SU-DHL-6 (cell line): ENCODE data around the gene SGCD.

Experiments
- H2AFZ ChIP-seq: fragments of 200-600 bp; sonication (generic); 2 replicates; pipeline ENCODE4 v1.6.1; 2014; ENCODE audit warnings: low read depth, mild to moderate bottlenecking, moderate library complexity, mixed read lengths, antibody characterized with exemption, low read length; ENCODE audit not compliant: severe bottlenecking
- H3F3A ChIP-seq: fragments of 200-600 bp; shearing (Covaris generic); 2 replicates; pipeline ENCODE4 v1.6.0; 2016; ENCODE audit warnings: antibody characterized with exemption, mild to moderate bottlenecking; ENCODE audit not compliant: insufficient read depth
- H3K27ac ChIP-seq: fragments of 200-600 bp; sonication (generic); 2 replicates; pipeline ENCODE4 v1.5.1; 2016; ENCODE audit warnings: low read depth, mild to moderate bottlenecking, low read length, moderate library complexity, mixed read lengths
- H3K27me3 ChIP-seq: fragments of 200-600 bp; sonication (generic), shearing (Covaris generic); 2 replicates; pipeline ENCODE4 v1.6.0; 2014; ENCODE audit warnings: mild to moderate bottlenecking, low read length
- H3K36me3 ChIP-seq: fragments of 200-600 bp; sonication (generic); 2 replicates; pipeline ENCODE4 v1.6.1; 2014; ENCODE audit warnings: mild to moderate bottlenecking, low read length, mixed read lengths
- H3K4me2 ChIP-seq: fragments of 300-600, 200-600 bp; shearing (Covaris generic), sonication (generic); 2 replicates; pipeline ENCODE4 v1.6.0; 2014; ENCODE audit warnings: low read length, low read depth, mild to moderate bottlenecking; ENCODE audit not compliant: poor library complexity, severe bottlenecking
- H3K4me3 ChIP-seq: fragments of 200-600 bp; sonication (generic); 2 replicates; pipeline ENCODE4 v1.5.1; 2014; ENCODE audit warnings: antibody characterized with exemption, low read length, mild to moderate bottlenecking, mixed read lengths; ENCODE audit not compliant: insufficient read depth, poor library complexity, severe bottlenecking
- H3K79me2 ChIP-seq: fragments of 200-600 bp; sonication (generic); 2 replicates; pipeline ENCODE4 v1.6.1; 2014; ENCODE audit warnings: mild to moderate bottlenecking, low read length, moderate library complexity; ENCODE audit not compliant: insufficient read depth
- H3K9ac ChIP-seq: fragments of 200-600 bp; sonication (generic); 2 replicates; pipeline ENCODE4 v1.7.0; 2014; ENCODE audit warnings: mild to moderate bottlenecking, low read length
- H3K9me2 ChIP-seq: fragments of 200-600 bp; sonication (generic); replicated peaks from 2 replicates; pipeline ENCODE4 v1.6.1; 2014; ENCODE audit warnings: low read length; ENCODE audit not compliant: insufficient read depth
- H3K9me3 ChIP-seq: fragments of 200-600 bp; sonication (generic); 2 replicates; pipeline ENCODE4 v1.6.1; 2014; ENCODE audit warnings: low read length, mixed read lengths; ENCODE audit not compliant: insufficient read depth
- H4K20me1 ChIP-seq: fragments of 200-600 bp; sonication (generic); 2 replicates; pipeline ENCODE4 v1.6.1; 2014; ENCODE audit warnings: low read depth, mild to moderate bottlenecking, antibody characterized with exemption, low read length, moderate library complexity, mixed read lengths
- EZH2phosphoT487 ChIP-seq: fragments of 200-600 bp; sonication (generic), shearing (Covaris generic); conservative IDR thresholded peaks from 2 replicates; pipeline ENCODE4 v1.6.1; 2018; ENCODE audit warnings: mild to moderate bottlenecking, antibody characterized with exemption, low read length, moderate library complexity, mixed read lengths
- TF ChIP-seq, protein P1 (sequence below): fragments of 200-600 bp; sonication (generic); IDR thresholded peaks from one replicate; pipeline ENCODE4 v1.5.1; 2017; ENCODE audit warnings: antibody characterized with exemption, mild to moderate bottlenecking, low read length, moderate library complexity; ENCODE audit not compliant: insufficient read depth, poor library complexity, severe bottlenecking

SGCD gene

DNA sequence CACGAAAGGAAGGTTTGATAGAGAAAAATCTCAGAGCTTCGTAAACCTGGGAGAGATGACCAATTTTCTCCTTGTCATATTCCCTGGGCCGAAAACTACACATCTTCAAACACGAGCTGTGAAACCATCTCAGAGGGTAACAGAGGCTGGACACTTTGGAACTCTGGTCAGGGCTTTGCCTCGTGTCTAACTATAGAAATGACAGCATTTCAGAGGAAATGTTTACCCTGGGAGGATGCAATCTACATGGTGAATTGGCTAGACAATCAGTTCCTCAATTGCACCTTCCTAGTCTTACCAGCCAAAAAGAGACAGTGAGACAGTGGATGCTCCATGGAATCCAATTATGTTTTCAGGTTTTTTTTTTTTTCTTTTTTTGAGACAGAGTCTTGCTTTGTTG lies 414.6 kb downstream of the SGCD start:
- H3K9me2 ChIP-seq, result no peaks in the 10 kb centered on the region
- no peaks in the 10 kb centered on the region for H3K9me3 ChIP-seq
- H3K9ac ChIP-seq, result no peak overlapping the region
- H3F3A ChIP-seq, result no peaks in the 10 kb centered on the region
- H3K79me2 ChIP-seq, result no peaks in the 10 kb centered on the region
- no peaks in the 10 kb centered on the region for H3K27me3 ChIP-seq
- no peak overlapping the region for H3K27ac ChIP-seq
- 0 out of 2 replicates have a peak, but pooled peaks cover 3% of the 10 kb centered on the region for H3K36me3 ChIP-seq
- TF ChIP-seq, protein P1, sequence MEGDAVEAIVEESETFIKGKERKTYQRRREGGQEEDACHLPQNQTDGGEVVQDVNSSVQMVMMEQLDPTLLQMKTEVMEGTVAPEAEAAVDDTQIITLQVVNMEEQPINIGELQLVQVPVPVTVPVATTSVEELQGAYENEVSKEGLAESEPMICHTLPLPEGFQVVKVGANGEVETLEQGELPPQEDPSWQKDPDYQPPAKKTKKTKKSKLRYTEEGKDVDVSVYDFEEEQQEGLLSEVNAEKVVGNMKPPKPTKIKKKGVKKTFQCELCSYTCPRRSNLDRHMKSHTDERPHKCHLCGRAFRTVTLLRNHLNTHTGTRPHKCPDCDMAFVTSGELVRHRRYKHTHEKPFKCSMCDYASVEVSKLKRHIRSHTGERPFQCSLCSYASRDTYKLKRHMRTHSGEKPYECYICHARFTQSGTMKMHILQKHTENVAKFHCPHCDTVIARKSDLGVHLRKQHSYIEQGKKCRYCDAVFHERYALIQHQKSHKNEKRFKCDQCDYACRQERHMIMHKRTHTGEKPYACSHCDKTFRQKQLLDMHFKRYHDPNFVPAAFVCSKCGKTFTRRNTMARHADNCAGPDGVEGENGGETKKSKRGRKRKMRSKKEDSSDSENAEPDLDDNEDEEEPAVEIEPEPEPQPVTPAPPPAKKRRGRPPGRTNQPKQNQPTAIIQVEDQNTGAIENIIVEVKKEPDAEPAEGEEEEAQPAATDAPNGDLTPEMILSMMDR, result no peak
- no peak for TF ChIP-seq EZH2phosphoT487
- no peak overlapping the region for H2AFZ ChIP-seq
- H3K4me3 ChIP-seq, result no peak overlapping the region
- H4K20me1 ChIP-seq, result no peaks in the 10 kb centered on the region
- H3K4me2 ChIP-seq, result no peak overlapping the region

DNA sequence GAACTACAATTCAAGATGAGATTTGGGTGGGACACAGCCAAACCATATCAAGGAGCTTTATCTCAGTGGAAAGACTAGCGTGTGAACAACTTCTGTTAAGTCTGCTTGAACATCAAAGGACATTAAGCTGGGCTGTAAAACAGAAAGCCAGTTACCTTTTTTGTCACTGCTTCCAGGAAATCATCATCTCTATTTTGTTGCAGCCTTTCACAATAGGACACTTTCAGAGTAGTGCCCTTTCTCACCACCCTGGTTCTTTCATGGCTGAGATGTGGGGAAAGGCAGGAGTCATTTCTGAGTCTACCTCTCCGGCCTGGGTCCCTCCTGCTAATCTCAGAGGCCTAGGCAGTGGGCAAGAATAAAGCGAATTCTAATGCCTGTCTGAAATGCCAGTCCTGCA lies 426.9 kb downstream of the SGCD start:
- no peak overlapping the region for H3K9ac ChIP-seq
- no peak for TF ChIP-seq EZH2phosphoT487
- TF ChIP-seq, protein P1, result no peak

DNA sequence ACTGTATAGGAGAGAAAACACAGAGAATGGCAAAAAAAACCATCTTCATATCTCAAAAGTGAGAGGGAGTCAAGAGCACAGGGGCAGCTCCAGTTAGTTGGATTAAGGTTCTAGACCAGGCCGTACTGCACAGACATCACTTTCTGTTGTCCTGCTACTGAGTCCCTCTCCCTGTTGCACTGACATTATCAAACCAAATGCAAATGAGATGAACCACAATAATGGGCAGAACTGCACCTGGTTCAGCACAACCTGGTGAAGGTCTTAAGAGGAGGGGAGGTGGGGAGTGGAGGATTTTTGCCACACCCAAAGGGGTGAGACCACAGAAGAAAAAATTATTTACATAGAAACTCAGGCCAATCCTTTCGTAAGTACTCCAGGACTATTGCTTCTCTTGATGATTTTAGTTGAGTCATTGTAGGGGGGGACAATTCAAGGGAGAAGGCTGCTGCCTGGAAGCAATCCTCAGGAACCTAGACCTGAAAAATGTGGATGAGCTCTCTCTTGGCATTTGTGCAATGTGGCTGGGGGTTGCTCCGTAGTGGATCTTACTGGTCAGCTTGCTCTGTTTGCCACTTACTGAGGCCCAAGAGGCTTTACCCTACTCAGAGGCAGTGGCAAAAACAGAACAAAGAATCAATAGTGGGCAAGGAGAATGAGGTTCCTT lies 428.6 kb downstream of the SGCD start:
- Histone ChIP-seq H2AFZ (no peak overlapping the region), H4K20me1 (no peaks in the 10 kb centered on the region), H3K27ac (no peak overlapping the region), H3K36me3 (no peaks in the 10 kb centered on the region), H3K27me3 (no peaks in the 10 kb centered on the region), H3K9me2 (no peaks in the 10 kb centered on the region), H3K4me2 (no peak overlapping the region), H3K79me2 (no peaks in the 10 kb centered on the region), H3K9me3 (no peaks in the 10 kb centered on the region), H3K4me3 (no peak overlapping the region), H3K9ac (no peak overlapping the region), H3F3A (no peaks in the 10 kb centered on the region)
- no peak for TF ChIP-seq EZH2phosphoT487
- TF ChIP-seq, protein P1, result no peak

More for the DNA sequence above, 426.9 kb downstream of the SGCD start:
- H3K36me3 ChIP-seq, result no peaks in the 10 kb centered on the region
- H3K27me3 ChIP-seq, result no peaks in the 10 kb centered on the region
- no peaks in the 10 kb centered on the region for H3K9me3 ChIP-seq
- no peak overlapping the region for H2AFZ ChIP-seq
- no peaks in the 10 kb centered on the region for H4K20me1 ChIP-seq
- no peaks in the 10 kb centered on the region for H3K9me2 ChIP-seq
- no peak overlapping the region for H3K4me2 ChIP-seq
- H3K4me3 ChIP-seq, result no peak overlapping the region
- H3K79me2 ChIP-seq, result no peaks in the 10 kb centered on the region
- H3K27ac ChIP-seq, result no peak overlapping the region
- H3F3A ChIP-seq, result no peaks in the 10 kb centered on the region
